BLaER1 treated with 17β-estradiol and CSF1 and Interleukin-3, amounts not matched to agents 10 nM and 100 nM (cell line): Measurements from ENCODE around the gene MAP3K6.

Source experiments
- H3K27ac ChIP-seq, 11 experiments: shearing (Covaris generic); formaldehyde crosslinking; 2 replicates each; pipeline ENCODE4 v1.8.1; 2022
- H3K27me3 ChIP-seq, 11 experiments: shearing (Covaris generic); formaldehyde crosslinking; 2 replicates each; pipeline ENCODE4 v1.8.1; 2022
- H3K36me3 ChIP-seq, 11 experiments: shearing (Covaris generic); formaldehyde crosslinking; 2 replicates each; pipeline ENCODE4 v1.8.1; 2022
- H3K4me1 ChIP-seq, 10 experiments: shearing (Covaris generic); formaldehyde crosslinking; 2 replicates each; pipeline ENCODE4 v1.8.1; 2022
- H3K4me2 ChIP-seq, 11 experiments: shearing (Covaris generic); formaldehyde crosslinking; 2 replicates each; pipeline ENCODE4 v1.8.1; 2022
- H3K4me3 ChIP-seq, 10 experiments: shearing (Covaris generic); formaldehyde crosslinking; 2 replicates each; pipeline ENCODE4 v1.8.1; 2022
- H3K9ac ChIP-seq, 11 experiments: shearing (Covaris generic); formaldehyde crosslinking; 2 replicates each; pipeline ENCODE4 v1.8.1; 2022
- H3K9me3 ChIP-seq, 11 experiments: shearing (Covaris generic); formaldehyde crosslinking; replicated peaks in 1 of 11; 2 replicates each; pipeline ENCODE4 v1.8.1; 2022
- H4K20me1 ChIP-seq, 11 experiments: shearing (Covaris generic); formaldehyde crosslinking; 2 replicates each; pipeline ENCODE4 v1.8.1; 2022
- Cebpa-rat ChIP-seq, 11 experiments: shearing (Covaris generic); IDR thresholded peaks; 2 replicates each; pipeline ENCODE4 v1.8.1; 2022

MAP3K6 gene

DNA sequence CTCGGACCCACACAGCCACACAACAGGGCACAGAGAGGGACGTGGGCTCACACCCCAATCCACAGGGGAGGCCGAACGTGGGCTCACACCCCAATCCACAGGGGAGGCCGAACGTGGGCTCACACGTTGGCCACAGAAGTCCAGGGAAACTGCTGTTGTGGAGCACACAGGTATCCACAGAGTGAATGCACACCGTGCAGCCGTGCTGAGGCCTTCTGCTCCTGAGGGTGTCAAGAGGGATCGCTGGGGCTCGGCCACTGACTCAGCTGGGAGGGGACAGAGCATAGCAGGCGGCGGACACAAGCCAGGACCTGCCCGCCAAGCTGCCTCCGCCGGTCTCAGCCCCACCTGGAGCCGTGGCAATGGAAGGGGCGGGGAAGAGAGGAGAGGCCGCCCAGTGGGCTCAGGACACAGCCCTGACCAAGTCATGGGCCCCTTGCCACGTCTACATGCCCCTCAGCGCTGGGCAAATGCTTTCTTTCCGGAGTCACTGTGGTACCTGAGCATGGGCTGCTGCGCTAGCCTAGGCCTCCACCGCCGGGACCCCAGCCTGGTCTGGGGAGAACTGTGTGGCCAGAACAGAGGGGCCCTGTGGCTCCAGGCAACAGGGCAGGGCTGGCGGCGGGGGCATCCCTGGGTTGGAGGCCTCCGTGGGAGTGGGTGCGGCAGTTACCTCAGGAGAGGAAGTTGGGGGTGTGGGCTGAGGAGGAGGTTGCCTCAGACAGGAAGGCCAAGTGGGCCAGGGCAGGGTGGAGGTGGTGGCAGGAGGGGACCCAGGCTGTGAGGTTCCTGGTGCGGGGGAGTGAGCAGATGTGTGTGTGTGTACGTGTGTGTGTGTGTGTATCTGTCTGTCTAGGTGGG lies 23.8 kb downstream of the MAP3K6 start:
- H3K4me1 ChIP-seq = peaks cover 61 to 95% (median 80%) of the 10 kb centered on the region in 10 experiments
- peak overlapping the region; percentile 38 to 80 (median 74) for H3K4me3 ChIP-seq
- H3K4me2 ChIP-seq = peak overlapping the region; percentile 93 to 100 (median 98)
- H3K9ac ChIP-seq = peak overlapping the region; percentile 69 to 96 (median 85); a peak in 21 of 22 replicates
- peak in 4 of 11 experiments; percentile 49 to 70 (median 59); a peak in 5 of 22 replicates for TF ChIP-seq Cebpa-rat (IDR thresholded peaks at IDR 0.05)
- no peaks in the 10 kb centered on the region for H3K9me3 ChIP-seq
- peaks cover 0 to 37% (median 24%) of the 10 kb centered on the region in 11 experiments; a peak in 18 of 22 replicates for H3K36me3 ChIP-seq
- H4K20me1 ChIP-seq = peaks cover 0 to 11% (median 0%) of the 10 kb centered on the region in 11 experiments; a peak in 5 of 22 replicates
- H3K27me3 ChIP-seq = no peaks in the 10 kb centered on the region
- peak overlapping the region; percentile 24 to 99 (median 91); a peak in 21 of 22 replicates for H3K27ac ChIP-seq

DNA sequence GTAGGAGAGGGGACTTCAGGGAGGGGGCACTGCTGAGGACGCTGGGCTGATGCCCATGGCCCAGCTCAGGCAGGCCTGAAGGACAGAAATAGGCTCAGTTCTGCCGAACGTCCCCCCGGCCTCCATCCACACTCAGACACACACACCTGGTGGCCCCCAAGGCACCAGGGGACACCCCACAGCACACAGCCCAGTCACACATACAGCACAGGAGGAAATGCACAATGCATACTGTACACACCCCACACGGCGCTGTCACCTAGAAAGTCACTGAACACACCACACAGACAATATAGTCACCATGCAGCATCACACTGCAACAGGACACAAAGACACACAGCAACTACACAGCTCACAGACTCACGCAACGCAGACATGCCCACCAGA lies 24.4 kb downstream of the MAP3K6 start:
- peaks cover 0 to 32% (median 23%) of the 10 kb centered on the region in 11 experiments; a peak in 18 of 22 replicates for H3K36me3 ChIP-seq
- peak overlapping the region in 10 of 11 experiments; percentile 65 to 99 (median 92); a peak in 20 of 22 replicates for H3K27ac ChIP-seq
- H3K4me3 ChIP-seq = peak overlapping the region; percentile 38 to 80 (median 74)
- peaks cover 0 to 10% (median 0%) of the 10 kb centered on the region in 11 experiments; a peak in 5 of 22 replicates for H4K20me1 ChIP-seq
- H3K4me2 ChIP-seq = peak overlapping the region; percentile 93 to 100 (median 98)
- TF ChIP-seq Cebpa-rat (IDR thresholded peaks at IDR 0.05) = no peak
- no peaks in the 10 kb centered on the region for H3K9me3 ChIP-seq
- no peaks in the 10 kb centered on the region for H3K27me3 ChIP-seq
- peak overlapping the region; percentile 69 to 96 (median 85); a peak in 21 of 22 replicates for H3K9ac ChIP-seq
- H3K4me1 ChIP-seq = peaks cover 60 to 96% (median 79%) of the 10 kb centered on the region in 10 experiments

DNA sequence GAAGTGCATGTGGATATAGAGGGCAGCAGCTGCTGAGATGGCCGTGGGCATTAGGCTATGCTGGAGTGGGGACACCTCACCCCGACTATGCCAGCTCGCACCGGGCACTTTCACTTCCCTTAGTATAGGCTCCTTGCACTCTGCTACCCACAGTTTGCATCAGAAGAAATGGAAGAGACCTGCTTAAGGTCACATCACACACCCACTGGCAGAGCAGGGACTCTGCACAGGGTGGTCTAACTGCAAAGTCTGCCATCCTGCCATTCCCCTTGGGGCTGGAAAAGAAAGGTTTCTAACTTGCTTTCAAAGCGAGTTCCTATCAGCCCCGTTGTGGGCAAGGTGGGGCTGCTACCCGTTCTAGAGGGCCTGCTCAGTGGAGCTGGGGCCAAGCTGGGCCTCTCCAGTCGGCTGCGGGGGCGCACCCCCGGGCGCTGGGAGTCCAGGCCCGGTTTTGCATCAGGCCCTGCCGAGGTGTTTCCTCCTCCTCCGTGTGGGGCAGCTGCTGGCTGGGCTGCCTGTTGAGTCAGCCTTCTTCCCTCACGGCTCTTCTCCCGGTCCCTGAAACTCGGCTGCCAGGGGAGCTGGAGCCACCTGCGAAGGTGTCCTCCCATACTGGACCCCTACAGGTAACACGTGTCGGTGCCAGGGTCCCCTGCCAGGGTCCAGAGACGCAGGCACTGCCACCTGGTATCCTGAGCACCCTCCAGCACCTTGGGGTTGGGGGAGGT lies 25.1 kb downstream of the MAP3K6 start, which contains the start of gene SYTL1:
Gene SYTL1, plus strand, starts transcription at position 498 of the 728 bp plus-strand sequence. CDS start 3,313 bp downstream, outside the sequence.
- peak within 1 kb of the TSS; percentile 38 to 80 (median 74) for H3K4me3 ChIP-seq
- no peaks in the 10 kb centered on the region for H3K27me3 ChIP-seq
- no peak for TF ChIP-seq Cebpa-rat (IDR thresholded peaks at IDR 0.05)
- peak within 1 kb of the TSS; percentile 93 to 100 (median 98) for H3K4me2 ChIP-seq
- peak within 1 kb of the TSS; percentile 24 to 99 (median 91); a peak in 21 of 22 replicates for H3K27ac ChIP-seq
- H3K9me3 ChIP-seq = no peaks in the 10 kb centered on the region
- H3K36me3 ChIP-seq = peaks cover 2 to 31% (median 21%) of the 10 kb centered on the region in 11 experiments; a peak in 21 of 22 replicates
- peak within 1 kb of the TSS; percentile 69 to 96 (median 85); a peak in 21 of 22 replicates for H3K9ac ChIP-seq
- H4K20me1 ChIP-seq = peaks cover 0 to 9% (median 0%) of the 10 kb centered on the region in 11 experiments; a peak in 3 of 22 replicates
- peaks cover 53 to 90% (median 77%) of the 10 kb centered on the region in 10 experiments for H3K4me1 ChIP-seq

DNA sequence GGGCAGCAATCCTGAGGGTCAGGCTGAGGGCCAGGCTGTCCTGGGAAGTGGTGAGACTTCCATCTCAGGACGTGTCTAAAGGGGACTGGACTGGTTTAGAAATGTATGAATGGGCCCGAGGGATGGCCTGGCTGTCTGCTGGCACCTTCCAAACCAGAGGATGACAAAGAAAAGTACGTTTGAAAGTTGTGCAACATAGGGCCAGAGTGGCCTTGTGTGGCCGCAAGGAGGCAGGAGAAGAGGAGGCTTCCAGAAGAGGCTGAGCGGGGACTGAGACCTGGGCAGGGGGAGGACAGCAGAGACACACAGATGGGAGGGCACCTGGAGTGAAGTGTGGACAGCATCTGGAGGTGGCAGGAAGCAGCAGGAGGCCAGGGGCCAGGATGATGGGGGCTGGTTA lies 27.5 kb downstream of the MAP3K6 start:
- H3K4me3 ChIP-seq = no peak overlapping the region
- peaks cover 27 to 37% (median 31%) of the 10 kb centered on the region in 11 experiments for H3K36me3 ChIP-seq
- H3K9me3 ChIP-seq = no peaks in the 10 kb centered on the region
- peaks cover 52 to 65% (median 58%) of the 10 kb centered on the region in 10 experiments for H3K4me1 ChIP-seq
- H4K20me1 ChIP-seq = no peaks in the 10 kb centered on the region
- H3K9ac ChIP-seq = peak overlapping the region in 10 of 11 experiments; percentile 3 to 96 (median 53); a peak in 17 of 22 replicates
- peak in 6 of 11 experiments; percentile 18 to 62 (median 40); a peak in 3 of 22 replicates for TF ChIP-seq Cebpa-rat (IDR thresholded peaks at IDR 0.05)
- H3K27me3 ChIP-seq = no peaks in the 10 kb centered on the region
- peak overlapping the region; percentile 16 to 100 (median 96); a peak in 20 of 22 replicates for H3K4me2 ChIP-seq
- peak overlapping the region in 9 of 11 experiments; percentile 15 to 99 (median 91); a peak in 18 of 22 replicates for H3K27ac ChIP-seq

DNA sequence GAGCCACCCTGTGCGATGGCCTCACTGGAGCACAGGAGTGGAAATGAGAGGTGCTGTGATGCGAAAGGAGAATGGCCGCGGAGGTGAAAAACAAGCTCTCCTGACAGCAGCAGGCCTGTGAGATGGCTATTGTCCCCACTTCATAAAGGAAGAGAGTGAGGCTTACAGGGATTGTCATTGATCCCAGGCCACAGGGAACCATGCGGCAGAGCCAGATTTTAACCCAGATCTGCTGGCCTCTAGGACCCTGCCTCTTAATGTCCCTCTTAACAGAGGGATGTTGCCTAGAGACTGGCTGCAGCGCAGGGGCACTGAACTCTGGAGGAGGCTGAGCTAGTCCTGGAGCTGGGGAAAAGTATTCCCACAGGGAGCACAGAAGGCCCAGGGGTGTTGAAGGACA lies 28.0 kb downstream of the MAP3K6 start:
- no peaks in the 10 kb centered on the region; a peak in 1 of 22 replicates for H4K20me1 ChIP-seq
- H3K27ac ChIP-seq = peak overlapping the region in 9 of 11 experiments; percentile 15 to 99 (median 91); a peak in 18 of 22 replicates
- TF ChIP-seq Cebpa-rat (IDR thresholded peaks at IDR 0.05) = no peak
- peak overlapping the region in 10 of 11 experiments; percentile 3 to 96 (median 53); a peak in 17 of 22 replicates for H3K9ac ChIP-seq
- H3K36me3 ChIP-seq = peaks cover 31 to 42% (median 35%) of the 10 kb centered on the region in 11 experiments
- H3K27me3 ChIP-seq = no peaks in the 10 kb centered on the region
- H3K4me1 ChIP-seq = peaks cover 49 to 60% (median 53%) of the 10 kb centered on the region in 10 experiments
- no peaks in the 10 kb centered on the region for H3K9me3 ChIP-seq
- no peak overlapping the region for H3K4me3 ChIP-seq
- peak overlapping the region; percentile 16 to 100 (median 96); a peak in 20 of 22 replicates for H3K4me2 ChIP-seq

DNA sequence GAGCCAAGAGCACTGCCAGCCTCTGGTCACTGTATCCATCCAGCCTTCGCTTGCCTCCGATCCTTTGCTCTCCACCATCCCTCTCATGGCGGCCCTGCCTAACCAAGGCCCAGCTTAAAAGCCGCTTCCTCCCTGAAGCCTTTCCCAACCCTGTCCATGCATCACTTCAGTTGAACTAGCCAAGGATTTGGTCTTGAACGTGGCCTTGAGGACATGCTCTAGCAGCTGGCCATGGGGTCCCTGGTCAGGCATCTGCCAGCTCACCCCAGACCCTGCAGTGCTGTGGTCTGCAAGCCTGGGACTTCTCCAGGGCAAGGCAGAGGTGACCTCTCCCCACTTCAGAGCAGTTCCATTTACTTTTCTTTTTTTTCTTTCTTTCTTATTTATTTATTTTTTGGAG lies 30.0 kb downstream of the MAP3K6 start:
- no peak for TF ChIP-seq Cebpa-rat (IDR thresholded peaks at IDR 0.05)
- Histone ChIP-seq H3K27me3 (no peaks in the 10 kb centered on the region), H3K9ac (no peak overlapping the region), H3K27ac (peak overlapping the region in 1 of 11 experiments; percentile 32; a peak in 2 of 22 replicates), H3K4me2 (no peak overlapping the region), H4K20me1 (peaks cover 0 to 14% (median 0%) of the 10 kb centered on the region in 11 experiments; a peak in 7 of 22 replicates), H3K36me3 (peaks cover 51 to 61% (median 55%) of the 10 kb centered on the region in 11 experiments), H3K4me3 (no peak overlapping the region), H3K4me1 (peaks cover 32 to 50% (median 42%) of the 10 kb centered on the region in 10 experiments), H3K9me3 (no peaks in the 10 kb centered on the region)

DNA sequence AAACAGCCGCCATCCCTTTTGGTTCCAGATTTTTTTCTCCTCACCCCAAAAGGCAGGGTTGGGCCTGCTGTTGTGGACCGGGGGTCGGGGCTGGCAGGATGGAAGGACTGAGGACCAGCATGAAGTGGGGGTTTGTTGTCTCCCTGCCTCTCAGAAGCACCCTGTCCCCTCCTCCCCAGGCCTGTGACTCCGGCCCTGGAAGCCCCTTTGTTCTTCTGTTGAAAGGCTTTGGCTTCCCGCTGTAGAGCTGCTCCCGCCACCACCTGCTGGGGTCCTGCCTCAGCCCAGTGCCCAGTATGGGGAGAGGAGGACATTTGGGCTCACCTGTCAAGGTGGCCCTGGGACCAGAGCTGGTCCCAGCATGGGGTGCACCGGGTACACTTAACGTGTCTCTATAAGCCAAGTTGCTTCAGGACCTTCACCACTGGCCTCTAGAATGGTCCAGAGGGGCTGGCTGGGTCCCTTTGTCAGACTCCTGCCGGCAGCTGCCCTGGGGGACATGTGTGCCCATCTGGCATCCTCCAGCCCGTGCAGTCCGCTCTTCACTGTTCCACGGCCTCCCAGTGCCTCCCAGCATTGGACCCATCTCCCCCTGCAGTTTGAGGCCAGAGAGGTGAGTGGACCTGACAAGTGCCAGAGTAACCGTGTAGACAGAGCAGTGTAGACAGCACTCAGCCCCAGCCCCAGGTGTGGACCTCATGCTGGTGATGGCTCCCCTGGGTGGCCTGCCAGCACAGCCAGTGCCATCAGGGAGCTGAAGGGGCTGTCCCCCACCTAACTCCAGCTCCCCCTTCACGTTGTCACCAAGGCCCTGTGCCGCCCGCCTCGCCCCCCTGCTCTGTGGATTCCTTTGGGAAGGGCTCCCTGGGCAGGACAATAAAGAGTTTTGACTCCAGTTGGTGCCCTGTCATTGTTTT lies 31.0 kb downstream of the MAP3K6 start:
- no peaks in the 10 kb centered on the region for H3K9me3 ChIP-seq
- no peak overlapping the region for H3K4me2 ChIP-seq
- H3K27me3 ChIP-seq = no peaks in the 10 kb centered on the region
- peaks cover 24 to 50% (median 35%) of the 10 kb centered on the region in 10 experiments for H3K4me1 ChIP-seq
- no peak overlapping the region for H3K4me3 ChIP-seq
- no peak for TF ChIP-seq Cebpa-rat (IDR thresholded peaks at IDR 0.05)
- H3K27ac ChIP-seq = peak overlapping the region in 2 of 11 experiments; percentile 9 to 32; a peak in 2 of 22 replicates
- H3K9ac ChIP-seq = no peak overlapping the region
- H4K20me1 ChIP-seq = peaks cover 0 to 24% (median 5%) of the 10 kb centered on the region in 11 experiments; a peak in 14 of 22 replicates
- peaks cover 58 to 71% (median 65%) of the 10 kb centered on the region in 11 experiments for H3K36me3 ChIP-seq
